Midbrain (tissue), 1 donor: Measurements from ENCODE around the gene ABCC10.
"Not testable (repeated sequence)": the region's sequence is repeated elsewhere in the genome, so short reads cannot be mapped to it uniquely, and the experiment has no call there.

ENCODE experiments used
- DNase-seq: peaks from one replicate; lab custom pipeline; 2025; lab: John Stamatoyannopoulos, UW

ABCC10 gene, protein sequence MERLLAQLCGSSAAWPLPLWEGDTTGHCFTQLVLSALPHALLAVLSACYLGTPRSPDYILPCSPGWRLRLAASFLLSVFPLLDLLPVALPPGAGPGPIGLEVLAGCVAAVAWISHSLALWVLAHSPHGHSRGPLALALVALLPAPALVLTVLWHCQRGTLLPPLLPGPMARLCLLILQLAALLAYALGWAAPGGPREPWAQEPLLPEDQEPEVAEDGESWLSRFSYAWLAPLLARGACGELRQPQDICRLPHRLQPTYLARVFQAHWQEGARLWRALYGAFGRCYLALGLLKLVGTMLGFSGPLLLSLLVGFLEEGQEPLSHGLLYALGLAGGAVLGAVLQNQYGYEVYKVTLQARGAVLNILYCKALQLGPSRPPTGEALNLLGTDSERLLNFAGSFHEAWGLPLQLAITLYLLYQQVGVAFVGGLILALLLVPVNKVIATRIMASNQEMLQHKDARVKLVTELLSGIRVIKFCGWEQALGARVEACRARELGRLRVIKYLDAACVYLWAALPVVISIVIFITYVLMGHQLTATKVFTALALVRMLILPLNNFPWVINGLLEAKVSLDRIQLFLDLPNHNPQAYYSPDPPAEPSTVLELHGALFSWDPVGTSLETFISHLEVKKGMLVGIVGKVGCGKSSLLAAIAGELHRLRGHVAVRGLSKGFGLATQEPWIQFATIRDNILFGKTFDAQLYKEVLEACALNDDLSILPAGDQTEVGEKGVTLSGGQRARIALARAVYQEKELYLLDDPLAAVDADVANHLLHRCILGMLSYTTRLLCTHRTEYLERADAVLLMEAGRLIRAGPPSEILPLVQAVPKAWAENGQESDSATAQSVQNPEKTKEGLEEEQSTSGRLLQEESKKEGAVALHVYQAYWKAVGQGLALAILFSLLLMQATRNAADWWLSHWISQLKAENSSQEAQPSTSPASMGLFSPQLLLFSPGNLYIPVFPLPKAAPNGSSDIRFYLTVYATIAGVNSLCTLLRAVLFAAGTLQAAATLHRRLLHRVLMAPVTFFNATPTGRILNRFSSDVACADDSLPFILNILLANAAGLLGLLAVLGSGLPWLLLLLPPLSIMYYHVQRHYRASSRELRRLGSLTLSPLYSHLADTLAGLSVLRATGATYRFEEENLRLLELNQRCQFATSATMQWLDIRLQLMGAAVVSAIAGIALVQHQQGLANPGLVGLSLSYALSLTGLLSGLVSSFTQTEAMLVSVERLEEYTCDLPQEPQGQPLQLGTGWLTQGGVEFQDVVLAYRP (N-terminal part only)

GRCh38 chr6:43427406-43428111 is at the start of gene ABCC10:
Gene ABCC10 (plus strand): TSS chr6:43427541. CDS start chr6:43427979, 438 bp downstream.
- DNase-seq = peak; percentile 91

GRCh38 chr6:43377710-43378229 is 49.6 kb upstream of the ABCC10 start:
- no peak for DNase-seq

DNA sequence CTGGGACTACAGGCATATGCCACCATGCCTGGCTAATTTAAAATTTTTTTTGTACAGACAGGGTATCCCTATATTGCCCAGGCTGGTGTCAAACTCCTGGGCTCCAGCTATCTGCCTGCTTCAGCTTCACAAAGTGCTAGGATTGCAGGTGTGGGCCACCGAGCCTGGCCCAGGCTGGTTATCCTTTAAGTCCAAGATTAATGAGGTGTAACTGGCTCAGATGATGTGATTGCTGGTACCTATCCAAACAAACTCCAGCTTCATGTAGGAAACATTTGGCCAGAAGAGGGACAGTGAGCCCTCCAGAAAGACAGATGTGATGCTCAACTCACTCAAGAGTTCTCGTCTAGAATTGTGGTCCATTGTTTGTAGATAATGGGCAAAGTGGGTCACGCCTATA is 48.7 kb upstream of the ABCC10 start:
- DNase-seq = no peak

DNA sequence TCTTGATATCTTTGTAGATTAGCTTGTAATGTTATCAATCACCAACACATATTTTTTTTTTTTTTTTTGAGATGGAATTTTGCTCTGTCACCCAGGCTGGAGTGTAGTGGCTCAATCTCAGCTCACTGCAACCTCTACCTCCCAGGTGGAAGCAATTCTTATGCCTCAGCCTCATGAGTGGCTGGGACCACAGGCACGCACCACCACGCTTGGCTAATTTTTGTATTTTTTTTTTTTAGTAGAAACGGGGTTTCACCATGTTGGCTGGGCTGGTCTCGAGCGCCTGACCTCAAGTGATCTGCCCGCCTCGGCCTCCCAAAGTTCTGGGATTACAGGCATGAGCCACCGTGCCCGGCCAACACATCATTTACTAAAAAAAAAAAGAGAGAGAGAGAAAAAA is 46.5 kb upstream of the ABCC10 start:
- not testable (repeated sequence) for DNase-seq

- DNase-seq = no peak
Measured at GRCh38 chr6:43383021-43383667, 44.2 kb upstream of the ABCC10 start.

GRCh38 chr6:43386492-43386891 is 40.8 kb upstream of the ABCC10 start:
- peak; percentile 18 for DNase-seq

GRCh38 chr6:43389730-43390295 is 37.5 kb upstream of the ABCC10 start:
- DNase-seq = no peak

DNA sequence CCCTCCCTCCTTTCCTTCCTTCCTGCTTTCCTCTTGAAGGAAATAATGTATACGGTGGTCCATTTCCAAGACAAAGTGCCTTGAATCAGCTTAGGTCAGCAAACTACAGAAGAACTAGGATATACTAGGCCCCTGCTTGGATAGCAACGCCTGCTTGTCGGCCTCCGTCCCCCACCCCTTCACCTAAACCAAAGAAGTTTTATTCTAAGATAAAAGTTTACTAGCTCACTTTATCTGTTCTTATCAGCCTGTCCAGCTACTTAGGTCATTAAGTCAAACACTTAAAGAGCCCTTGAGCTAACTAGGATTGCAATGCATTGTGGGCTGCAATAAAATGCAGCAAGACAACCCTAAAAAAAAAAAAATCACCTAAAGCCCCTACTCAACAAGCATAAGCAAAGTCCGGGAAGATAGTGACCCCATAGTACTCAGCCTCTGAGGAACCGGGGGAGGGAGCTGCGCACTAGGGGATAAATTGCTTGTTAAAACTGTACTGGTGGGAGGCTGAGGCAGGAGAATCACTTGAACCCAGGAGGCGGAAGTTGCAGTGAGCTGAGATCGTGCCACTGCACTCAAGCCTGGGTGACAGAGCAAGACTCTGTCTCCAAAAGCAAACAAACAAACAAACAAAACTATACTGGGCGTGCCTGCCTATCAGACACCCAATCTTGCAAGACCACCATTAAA is 36.4 kb upstream of the ABCC10 start:
- not testable (repeated sequence) for DNase-seq

GRCh38 chr6:43391440-43392031 is 35.8 kb upstream of the ABCC10 start:
- no peak for DNase-seq

DNA sequence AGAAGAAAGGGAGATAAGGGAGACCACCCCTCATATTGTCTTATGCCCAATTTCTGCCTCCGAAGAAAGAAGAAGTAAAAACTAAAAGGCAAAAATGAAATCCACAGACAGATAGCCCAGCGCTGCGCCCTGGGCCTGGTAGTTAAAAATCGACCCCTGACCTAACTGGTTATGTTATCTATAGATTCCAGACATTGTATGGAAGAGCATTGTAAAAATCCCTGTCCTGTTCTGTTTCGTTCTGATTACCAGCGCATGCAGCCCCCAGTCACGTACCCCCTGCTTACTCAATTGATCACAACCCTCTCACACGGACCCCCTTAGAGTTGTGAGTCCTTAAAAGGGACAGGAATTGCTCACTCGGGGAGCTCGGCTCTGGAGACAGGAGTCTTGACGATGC is 34.2 kb upstream of the ABCC10 start:
- not testable (repeated sequence) for DNase-seq

DNA sequence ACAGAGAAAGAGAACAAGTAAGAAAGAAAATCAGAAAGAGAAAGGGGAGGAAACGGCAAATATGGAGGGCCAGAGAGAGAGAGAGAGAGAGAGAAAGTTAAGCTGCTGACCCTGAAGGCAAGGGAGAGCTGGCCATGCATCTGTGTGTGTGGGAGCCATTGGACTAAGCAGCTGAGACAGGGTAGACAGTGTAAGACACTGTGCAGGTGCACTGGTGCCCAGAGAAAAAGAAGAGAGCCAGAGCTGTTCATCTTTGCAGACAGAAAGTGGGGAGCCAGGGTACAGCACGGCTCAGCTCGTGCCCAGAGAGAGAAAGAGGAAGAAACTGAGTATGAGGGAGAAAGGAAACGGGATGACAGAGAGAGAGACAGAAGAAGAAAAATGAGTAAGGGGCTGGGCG is 33.7 kb upstream of the ABCC10 start:
- no peak for DNase-seq

GRCh38 chr6:43394982-43395381 is 32.4 kb upstream of the ABCC10 start:
- DNase-seq = no peak

DNA sequence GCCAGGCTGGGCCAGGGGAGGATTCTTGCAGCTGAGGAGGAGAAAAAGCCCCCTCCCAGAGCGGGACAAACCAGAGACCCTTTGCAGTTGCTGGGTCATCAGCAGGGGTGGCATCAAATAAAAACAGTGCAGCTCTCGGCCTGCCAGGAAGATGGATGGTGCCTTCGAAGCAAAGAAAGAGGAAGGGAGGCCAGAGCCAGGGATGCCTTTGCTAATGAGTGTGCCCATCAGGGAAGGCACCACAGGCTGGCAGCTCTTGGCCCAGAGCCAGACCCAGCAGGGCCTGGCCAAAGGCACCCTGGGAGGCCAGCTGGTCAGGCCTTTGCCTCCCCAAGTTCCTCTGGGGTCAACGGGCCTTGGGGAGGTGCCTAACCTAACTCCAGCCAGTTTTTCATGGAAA is 31.6 kb upstream of the ABCC10 start:
- peak; percentile 17 for DNase-seq

- no peak for DNase-seq
Measured at GRCh38 chr6:43396408-43397149, 30.8 kb upstream of the ABCC10 start.

DNA sequence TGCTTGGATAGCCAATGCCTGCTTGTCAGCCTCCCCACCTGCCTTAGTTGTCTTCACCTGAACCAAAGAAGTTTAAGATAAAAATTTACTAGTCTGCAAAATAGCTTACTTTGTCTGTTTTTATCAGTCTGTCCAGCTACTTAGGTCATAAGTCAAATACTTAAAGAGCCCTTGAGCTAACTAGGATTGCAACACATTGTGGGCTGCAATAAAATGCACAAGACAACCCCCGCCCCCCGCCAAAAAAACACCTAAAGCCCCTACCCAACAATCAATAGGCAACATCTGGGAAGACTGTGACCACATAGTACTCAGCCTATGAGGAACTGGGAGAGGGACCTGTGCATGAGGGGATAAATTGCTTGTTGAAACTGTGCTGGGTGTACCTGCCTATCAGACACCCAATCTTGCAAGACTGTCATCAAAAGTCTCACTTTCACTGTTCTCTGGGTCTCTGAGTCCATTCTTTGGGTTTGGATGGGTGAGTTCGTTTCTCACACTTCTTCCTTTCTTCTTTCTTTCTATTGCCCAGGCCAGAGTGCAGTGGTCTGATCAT is 27.3 kb upstream of the ABCC10 start:
- no peak for DNase-seq

DNA sequence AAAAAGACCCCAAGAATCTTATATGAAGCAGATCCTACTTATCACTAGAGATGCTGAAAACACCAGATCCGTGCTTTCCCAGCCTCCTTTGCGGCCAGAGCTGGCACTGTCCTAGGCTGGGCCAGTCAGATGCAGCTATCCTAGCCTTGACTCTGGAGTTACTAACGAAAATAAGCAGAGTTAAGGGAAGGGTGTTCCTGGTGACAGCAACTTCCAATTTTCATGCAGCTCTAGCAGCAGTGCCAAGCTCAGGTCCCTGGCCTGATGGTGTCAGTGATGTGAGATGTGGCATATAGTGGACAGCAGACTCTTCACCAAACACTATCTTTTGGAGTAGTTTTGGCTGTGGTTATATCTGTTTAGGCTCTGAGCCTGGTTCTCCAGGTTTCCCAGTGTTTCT is 25.6 kb upstream of the ABCC10 start:
- DNase-seq = no peak

GRCh38 chr6:43402820-43403219 is 24.5 kb upstream of the ABCC10 start:
- no peak for DNase-seq

GRCh38 chr6:43405354-43405753 is 22.0 kb upstream of the ABCC10 start:
- DNase-seq = no peak
